ENCODE measurements around the gene ARF6. TPM values are rescaled to one million over a fixed set of nuclear protein-coding genes. Genes with fewer than 3 reads are reported as not detected.

The ARF6 gene
- total RNA-seq, 1 donor from 2014 or later, result 55.8 TPM

DNA sequence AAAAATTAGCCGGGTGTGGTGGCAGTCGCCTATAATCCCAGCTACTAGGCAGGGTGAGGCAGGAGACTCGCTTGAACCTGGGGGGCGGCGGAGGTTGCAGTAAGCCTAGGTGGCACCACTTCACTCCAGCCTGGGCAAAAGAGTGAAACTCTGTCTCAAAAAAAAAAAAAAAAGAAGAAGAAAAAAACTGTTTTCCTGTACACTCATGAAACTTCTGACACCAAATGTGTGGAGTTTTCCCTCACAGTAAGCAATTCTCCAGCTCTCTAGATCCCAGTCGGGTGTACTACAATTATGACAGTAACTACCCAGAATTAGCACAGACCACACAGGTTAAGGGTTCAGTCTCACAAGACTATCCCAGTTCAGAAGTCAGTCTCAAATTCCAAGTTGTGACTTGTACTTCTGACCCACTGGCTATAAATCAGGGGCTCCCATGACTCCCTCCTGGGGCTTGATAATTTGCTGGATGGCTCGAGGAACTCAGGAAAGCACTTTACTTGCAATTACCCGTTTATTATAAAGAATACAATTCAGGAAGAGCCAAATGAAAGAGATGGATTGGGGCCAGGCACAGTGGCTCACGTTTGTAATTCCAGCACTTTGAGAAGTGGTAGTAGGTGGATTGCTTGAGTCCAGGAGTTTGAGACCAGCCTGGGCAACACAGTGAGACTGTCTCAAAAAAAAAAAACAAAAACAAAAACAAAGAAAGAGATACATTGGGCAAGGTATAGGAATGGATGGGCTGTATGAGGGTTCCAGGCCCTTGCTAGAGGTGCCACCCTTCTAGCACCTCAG is 12.4 kb upstream of the ARF6 start:
- H3K27ac Mint-ChIP-seq (ENCODE audit: unreplicated experiment), result no peak overlapping the region
- TF ChIP-seq, protein P1, sequence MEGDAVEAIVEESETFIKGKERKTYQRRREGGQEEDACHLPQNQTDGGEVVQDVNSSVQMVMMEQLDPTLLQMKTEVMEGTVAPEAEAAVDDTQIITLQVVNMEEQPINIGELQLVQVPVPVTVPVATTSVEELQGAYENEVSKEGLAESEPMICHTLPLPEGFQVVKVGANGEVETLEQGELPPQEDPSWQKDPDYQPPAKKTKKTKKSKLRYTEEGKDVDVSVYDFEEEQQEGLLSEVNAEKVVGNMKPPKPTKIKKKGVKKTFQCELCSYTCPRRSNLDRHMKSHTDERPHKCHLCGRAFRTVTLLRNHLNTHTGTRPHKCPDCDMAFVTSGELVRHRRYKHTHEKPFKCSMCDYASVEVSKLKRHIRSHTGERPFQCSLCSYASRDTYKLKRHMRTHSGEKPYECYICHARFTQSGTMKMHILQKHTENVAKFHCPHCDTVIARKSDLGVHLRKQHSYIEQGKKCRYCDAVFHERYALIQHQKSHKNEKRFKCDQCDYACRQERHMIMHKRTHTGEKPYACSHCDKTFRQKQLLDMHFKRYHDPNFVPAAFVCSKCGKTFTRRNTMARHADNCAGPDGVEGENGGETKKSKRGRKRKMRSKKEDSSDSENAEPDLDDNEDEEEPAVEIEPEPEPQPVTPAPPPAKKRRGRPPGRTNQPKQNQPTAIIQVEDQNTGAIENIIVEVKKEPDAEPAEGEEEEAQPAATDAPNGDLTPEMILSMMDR (conservative IDR thresholded peaks at IDR 0.05), result no peak
- peaks cover 4% of the 10 kb centered on the region for H3K27me3 Mint-ChIP-seq (ENCODE audit: low read depth)
- no peak overlapping the region for H3K4me3 Mint-ChIP-seq
- no peaks in the 10 kb centered on the region for H3K36me3 Mint-ChIP-seq (ENCODE audit: low read depth)
- peaks cover 7% of the 10 kb centered on the region for H3K4me1 Mint-ChIP-seq
- DNase-seq (ENCODE audit: low read depth, low spot score), result no peak
- no peaks in the 10 kb centered on the region for H3K9me3 Mint-ChIP-seq

DNA sequence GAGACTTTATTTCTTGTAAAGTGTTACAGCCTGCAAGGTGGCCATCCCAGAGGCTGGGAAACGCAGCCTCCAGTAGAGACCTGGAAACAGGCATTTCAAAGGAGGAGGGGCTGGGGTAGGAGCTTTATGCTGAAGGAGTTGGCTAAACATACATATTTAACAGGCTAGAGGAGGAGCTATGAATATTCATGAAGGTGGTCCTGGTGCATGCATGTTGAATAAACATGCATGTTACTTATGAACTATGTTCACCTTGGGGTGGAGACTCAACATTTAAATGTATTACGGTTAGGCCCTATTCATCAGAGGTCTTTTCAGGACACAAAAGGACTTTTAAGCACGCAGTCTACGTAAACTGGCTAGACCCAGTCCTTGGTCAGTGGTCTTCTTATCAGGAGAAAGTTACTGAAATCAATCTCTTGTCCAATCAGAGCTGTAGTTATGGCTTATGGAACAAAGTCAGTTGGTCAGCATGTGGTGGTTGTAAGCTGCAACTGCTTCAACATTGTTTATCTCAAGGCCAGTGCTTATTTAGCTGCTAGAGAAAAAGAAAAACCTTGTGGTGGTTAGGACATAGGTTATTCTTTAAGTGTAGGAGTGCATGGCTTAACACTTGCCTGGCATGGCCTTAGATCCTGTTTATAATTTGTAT is 11.4 kb upstream of the ARF6 start:
- H3K27me3 Mint-ChIP-seq (ENCODE audit: low read depth), result no peaks in the 10 kb centered on the region
- H3K36me3 Mint-ChIP-seq (ENCODE audit: low read depth), result no peaks in the 10 kb centered on the region
- no peak for DNase-seq (ENCODE audit: low read depth, low spot score)
- no peak overlapping the region for H3K4me3 Mint-ChIP-seq
- no peaks in the 10 kb centered on the region for H3K9me3 Mint-ChIP-seq
- TF ChIP-seq, protein P1 (conservative IDR thresholded peaks at IDR 0.05), result no peak
- no peak overlapping the region for H3K27ac Mint-ChIP-seq (ENCODE audit: unreplicated experiment)
- H3K4me1 Mint-ChIP-seq, result peaks cover 10% of the 10 kb centered on the region

GRCh38 chr14:49882826-49883694 is 9.8 kb upstream of the ARF6 start:
- Mint-ChIP-seq H3K36me3 (ENCODE audit: low read depth) (no peaks in the 10 kb centered on the region), H3K27ac (ENCODE audit: unreplicated experiment) (no peak overlapping the region), H3K9me3 (no peaks in the 10 kb centered on the region), H3K27me3 (ENCODE audit: low read depth) (no peaks in the 10 kb centered on the region), H3K4me3 (no peak overlapping the region), H3K4me1 (peaks cover 10% of the 10 kb centered on the region)
- DNase-seq (ENCODE audit: low read depth, low spot score), result no peak
- TF ChIP-seq, protein P1 (conservative IDR thresholded peaks at IDR 0.05), result no peak

GRCh38 chr14:49886523-49886922 is 6.4 kb upstream of the ARF6 start:
- TF ChIP-seq, protein P1 (conservative IDR thresholded peaks at IDR 0.05), result no peak
- Mint-ChIP-seq H3K9me3 (no peaks in the 10 kb centered on the region), H3K4me1 (peaks cover 7% of the 10 kb centered on the region), H3K27me3 (ENCODE audit: low read depth) (no peaks in the 10 kb centered on the region), H3K4me3 (no peak overlapping the region), H3K36me3 (ENCODE audit: low read depth) (no peaks in the 10 kb centered on the region), H3K27ac (ENCODE audit: unreplicated experiment) (no peak overlapping the region)
- DNase-seq (ENCODE audit: low read depth, low spot score), result no peak

DNA sequence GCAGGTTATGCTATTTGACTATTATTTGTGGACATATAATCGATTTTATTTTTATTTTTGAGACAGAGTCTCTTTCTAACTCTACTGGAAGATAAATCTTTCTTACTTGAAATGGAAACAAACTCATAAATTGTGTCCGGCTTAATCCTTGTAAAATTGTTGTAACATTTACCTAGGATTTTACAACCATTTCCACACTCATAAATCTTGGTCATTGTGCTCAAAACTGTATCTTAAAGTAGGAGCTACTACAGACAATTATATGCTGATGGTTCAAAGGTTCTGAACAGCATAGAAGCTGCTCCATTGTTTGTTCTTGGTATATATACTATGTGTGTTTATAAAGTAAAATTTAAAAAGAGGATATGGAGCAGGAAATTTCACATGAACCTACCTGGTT is 4.6 kb upstream of the ARF6 start:
- Mint-ChIP-seq H3K36me3 (ENCODE audit: low read depth) (no peaks in the 10 kb centered on the region), H3K27me3 (ENCODE audit: low read depth) (no peaks in the 10 kb centered on the region), H3K27ac (ENCODE audit: unreplicated experiment) (no peak overlapping the region), H3K4me3 (no peak overlapping the region), H3K4me1 (peaks cover 16% of the 10 kb centered on the region), H3K9me3 (no peaks in the 10 kb centered on the region)
- DNase-seq (ENCODE audit: low read depth, low spot score), result no peak
- TF ChIP-seq, protein P1 (conservative IDR thresholded peaks at IDR 0.05), result no peak

Measured in neural crest cell (in vitro differentiated cells).